Breast epithelium (tissue), 3 donors: Measurements from ENCODE around the gene FBXO3.

Source experiments
- CTCF ChIP-seq, 3 donors: fragments of 450-650 bp; IDR thresholded peaks; one replicate each; pipeline ENCODE4 v1.5.1; 2016 to 2017; ENCODE audit warnings: antibody characterized with exemption in 3 of 3, mild to moderate bottlenecking in 3 of 3, moderate library complexity in 3 of 3
- POLR2A ChIP-seq: fragments of 450-650 bp; IDR thresholded peaks from one replicate; pipeline ENCODE4 v1.6.1; 2016; ENCODE audit warnings: antibody characterized with exemption, mild to moderate bottlenecking, moderate library complexity
- POLR2AphosphoS5 ChIP-seq, 3 donors: sonication (generic); formaldehyde crosslinking; IDR thresholded peaks; one replicate each; pipeline ENCODE4 v1.6.1; 2017; ENCODE audit warnings: antibody characterized with exemption in 3 of 3

- TF ChIP-seq CTCF (IDR thresholded peaks at IDR 0.05) (no peak), POLR2A (no peak), POLR2AphosphoS5 (IDR thresholded peaks at IDR 0.05) (no peak)
These were observed 15.7 kb upstream of the FBXO3 start for GRCh38 chr11:33790040-33790439.
